Measurements from ENCODE around the gene ADAMTSL3. TPM values are rescaled to one million over a fixed set of nuclear protein-coding genes. Genes with fewer than 3 reads are reported as not detected.

The ADAMTSL3 gene
- total and polyA plus RNA-seq, 2 of the 8 experiments (the other 6 are each of a cell fraction or from before 2014, with no cell fraction given), result 0.35 to 1.4 TPM

- no peak overlapping the region for H2BK120ac ChIP-seq (replicated peaks; ENCODE audit: low read depth, low read length)
- no peak overlapping the region for H3K23ac ChIP-seq (ENCODE audit: insufficient read length)
- H4K20me1 ChIP-seq (replicated peaks in 1 of 2; ENCODE audit: control insufficient read depth in 1 of 2, insufficient read depth in 2 of 2, low read length in 2 of 2), result no peaks in the 10 kb centered on the region
- TF ChIP-seq ASH2L (IDR thresholded peaks at IDR 0.05; ENCODE audit: low read length) (no peak), POLR2AphosphoS5 (IDR thresholded peaks at IDR 0.05; ENCODE audit: low read depth, low read length) (no peak), RAD21 (IDR thresholded peaks at IDR 0.05 in 1 of 2, conservative IDR thresholded peaks at IDR 0.05 in 1 of 2; ENCODE audit: low read depth in 2 of 2, low read length in 2 of 2) (no peak), BACH1 (IDR thresholded peaks at IDR 0.05; ENCODE audit: low read length) (no peak), KDM1A (IDR thresholded peaks at IDR 0.05; ENCODE audit: borderline replicate concordance, low read length) (no peak), RFX5 (IDR thresholded peaks at IDR 0.05; ENCODE audit: borderline replicate concordance, low read depth, low read length) (no peak)
- no peak overlapping the region for H2BK12ac ChIP-seq (ENCODE audit: low read depth, low read length)
- H3K4me3 ChIP-seq (ENCODE audit: extremely low read depth in 1 of 4, insufficient read depth in 2 of 4, low read depth in 3 of 4, low read length in 4 of 4), result no peak overlapping the region
- FAIRE-seq (no peak), DNase-seq (ENCODE audit: low read depth in 1 of 2, low spot score in 2 of 2) (no peak)
- H3K79me2 ChIP-seq (ENCODE audit: control insufficient read depth in 1 of 2, insufficient read depth in 2 of 2, low read length in 2 of 2), result no peaks in the 10 kb centered on the region
- H3K4ac ChIP-seq (replicated peaks; ENCODE audit: insufficient read length, low read depth, low read length), result no peak overlapping the region
- no peak overlapping the region for H4K5ac ChIP-seq (ENCODE audit: insufficient read length, low read depth, low read length)
- no peak overlapping the region for H3K56ac ChIP-seq (replicated peaks; ENCODE audit: insufficient read length, low read depth, low read length)
- no peaks in the 10 kb centered on the region for H3K27me3 ChIP-seq (replicated peaks in 1 of 4; ENCODE audit: control insufficient read depth in 3 of 4, extremely low read depth in 1 of 4, insufficient read depth in 3 of 4, low read length in 3 of 4)
- H3K18ac ChIP-seq (ENCODE audit: extremely low read depth, low read length), result no peak overlapping the region
- no peaks in the 10 kb centered on the region for H3K79me1 ChIP-seq (ENCODE audit: low read depth, low read length)
- H3K4me2 ChIP-seq (ENCODE audit: insufficient read depth in 1 of 2, low read depth in 2 of 2, low read length in 2 of 2), result no peak overlapping the region
- H4K8ac ChIP-seq (ENCODE audit: extremely low read depth, insufficient read depth, low read length), result no peak overlapping the region
- WGBS, 2 experiments (ENCODE audit: extremely low coverage in 1 of 2, insufficient coverage in 1 of 2, insufficient read length in 1 of 2, insufficient replicate concordance in 2 of 2, low coverage in 1 of 2, low lambda C conversion rate in 2 of 2, missing lambda C conversion rate in 1 of 2), result 87% methylated on average over 6 of the region's 6 CpGs; no CpG with 5 or more reads in 1 of the 2 experiments
- H2AFZ ChIP-seq (ENCODE audit: low read length), result no peak overlapping the region
- no peaks in the 10 kb centered on the region for H3K36me3 ChIP-seq (ENCODE audit: control insufficient read depth in 2 of 4, insufficient read depth in 4 of 4, low read length in 3 of 4)
- H2AK5ac ChIP-seq (ENCODE audit: low read depth, low read length), result no peak overlapping the region
- H2BK20ac ChIP-seq (ENCODE audit: low read length), result no peak overlapping the region
- CTCF ChIA-PET (ENCODE audit: partially characterized antibody), result interaction anchor here (1.1 to 1.2 kb wide), 2 partner anchors 14 to 524 kb away, joined by 3 read pairs; no protein-coding TSS in a partner anchor
- H2BK15ac ChIP-seq (ENCODE audit: low read length), result no peak overlapping the region
- H3K4me1 ChIP-seq (replicated peaks in 1 of 4; ENCODE audit: control insufficient read depth in 3 of 4, insufficient read depth in 4 of 4, low read length in 3 of 4), result peaks cover 0 to 4% (median 0%) of the 10 kb centered on the region in 4 experiments; a peak in 1 of 7 replicates
- no peak overlapping the region for H3K9ac ChIP-seq (replicated peaks in 1 of 4; ENCODE audit: extremely low read depth in 1 of 4, low read depth in 3 of 4, low read length in 3 of 4)
- H3K27ac ChIP-seq (ENCODE audit: low read depth, low read length), result no peak overlapping the region
- no peaks in the 10 kb centered on the region for H3K23me2 ChIP-seq (ENCODE audit: low read depth, low read length)
- H3K9me3 ChIP-seq (ENCODE audit: insufficient read depth in 2 of 2, low read depth in 1 of 2, low read length in 1 of 2), result 0 out of 4 replicates have a peak, but pooled peaks cover 0 to 3% of the 10 kb centered on the region in 2 experiments
- H3K14ac ChIP-seq (ENCODE audit: insufficient read length), result no peak overlapping the region
- H2BK5ac ChIP-seq (ENCODE audit: low read depth, low read length), result no peak overlapping the region
- POLR2A ChIA-PET (ENCODE audit: partially characterized antibody), result no interaction called here
- no peak overlapping the region for H4K91ac ChIP-seq (replicated peaks; ENCODE audit: insufficient read length, low read length)
These were observed 306.4 kb downstream of the ADAMTSL3 start for GRCh38 chr15:83960192-83960829.
